MG63 (cell line): ENCODE data around the gene WNT9B. TPM values are rescaled to one million over a fixed set of nuclear protein-coding genes. Genes with fewer than 3 reads are reported as not detected.

Experiments
- DNase-seq: peaks from one replicate; pipeline ENCODE4 v3.0.0-alpha.2; 2020
- H3K27me3 ChIP-seq: fragments of 250-450 bp; sonication (Bioruptor Pico); 2 replicates; pipeline ENCODE4 v1.5.1; 2020; ENCODE audit warnings: mild to moderate bottlenecking, moderate library complexity
- H3K36me3 ChIP-seq: fragments of 250-450 bp; sonication (Bioruptor Pico); 2 replicates; pipeline ENCODE4 v1.5.1; 2020; ENCODE audit warnings: mild to moderate bottlenecking, moderate library complexity
- H3K4me3 ChIP-seq: fragments of 250-450 bp; sonication (Bioruptor Pico); 2 replicates; pipeline ENCODE4 v1.5.1; 2020; ENCODE audit warnings: mild to moderate bottlenecking, moderate library complexity
- H3K9me3 ChIP-seq: fragments of 250-450 bp; sonication (Bioruptor Pico); 2 replicates; pipeline ENCODE4 v1.5.1; 2020; ENCODE audit warnings: mild to moderate bottlenecking, moderate library complexity
- total RNA-seq: library from RNA; depleted of rRNA; stranded (reverse); fragments of >200 nt; shearing (Covaris generic); gene quantifications from 2 replicates; pipeline ENCODE4 v1.2.3, GENCODE V29; 2014; ENCODE audit warnings: low replicate concordance

The WNT9B gene
- total RNA-seq, 1 experiment from 2014 or later = not detected

- Histone ChIP-seq H3K9me3 (no peaks in the 10 kb centered on the region), H3K36me3 (no peaks in the 10 kb centered on the region), H3K27me3 (peaks cover 15% of the 10 kb centered on the region), H3K4me3 (no peak overlapping the region)
- DNase-seq = no peak
Measured at GRCh38 chr17:46884552-46884951, 33.2 kb downstream of the WNT9B start.

- Histone ChIP-seq H3K4me3 (no peak overlapping the region), H3K27me3 (peaks cover 15% of the 10 kb centered on the region)
Measured at GRCh38 chr17:46885415-46886309, 34.3 kb downstream of the WNT9B start.

GRCh38 chr17:46886310-46886663, 34.9 kb downstream of the WNT9B start:
- Histone ChIP-seq H3K27me3 (peaks cover 15% of the 10 kb centered on the region), H3K9me3 (no peaks in the 10 kb centered on the region), H3K4me3 (no peak overlapping the region), H3K36me3 (no peaks in the 10 kb centered on the region)
- DNase-seq = no peak

More at GRCh38 chr17:46885415-46886309, 34.3 kb downstream of the WNT9B start:
- H3K36me3 ChIP-seq = no peaks in the 10 kb centered on the region
- no peak for DNase-seq
- H3K9me3 ChIP-seq = no peaks in the 10 kb centered on the region

GRCh38 chr17:46887717-46888116, 36.3 kb downstream of the WNT9B start:
- Histone ChIP-seq H3K4me3 (no peak overlapping the region), H3K27me3 (peaks cover 15% of the 10 kb centered on the region), H3K36me3 (no peaks in the 10 kb centered on the region), H3K9me3 (no peaks in the 10 kb centered on the region)
- DNase-seq = no peak

GRCh38 chr17:46888727-46889126, 37.3 kb downstream of the WNT9B start:
- no peak overlapping the region for H3K4me3 ChIP-seq
- no peaks in the 10 kb centered on the region for H3K9me3 ChIP-seq
- no peaks in the 10 kb centered on the region for H3K36me3 ChIP-seq
- DNase-seq = no peak
- H3K27me3 ChIP-seq = peaks cover 19% of the 10 kb centered on the region

GRCh38 chr17:46889519-46889918, 38.1 kb downstream of the WNT9B start:
- Histone ChIP-seq H3K9me3 (no peaks in the 10 kb centered on the region), H3K27me3 (peaks cover 19% of the 10 kb centered on the region), H3K36me3 (no peaks in the 10 kb centered on the region), H3K4me3 (no peak overlapping the region)
- DNase-seq = no peak

GRCh38 chr17:46889992-46890564, 38.7 kb downstream of the WNT9B start:
- no peaks in the 10 kb centered on the region for H3K36me3 ChIP-seq
- no peak for DNase-seq
- no peaks in the 10 kb centered on the region for H3K9me3 ChIP-seq
- peaks cover 19% of the 10 kb centered on the region for H3K27me3 ChIP-seq
- no peak overlapping the region for H3K4me3 ChIP-seq

GRCh38 chr17:46890638-46891037, 39.3 kb downstream of the WNT9B start:
- peaks cover 19% of the 10 kb centered on the region for H3K27me3 ChIP-seq
- DNase-seq = no peak
- H3K4me3 ChIP-seq = no peak overlapping the region
- no peaks in the 10 kb centered on the region for H3K36me3 ChIP-seq
- H3K9me3 ChIP-seq = no peaks in the 10 kb centered on the region

- no peak overlapping the region for H3K4me3 ChIP-seq
- H3K27me3 ChIP-seq = peaks cover 7% of the 10 kb centered on the region; the same call in 1 of the 2 replicates
- DNase-seq = no peak
- H3K9me3 ChIP-seq = no peaks in the 10 kb centered on the region
- no peaks in the 10 kb centered on the region for H3K36me3 ChIP-seq
Measured at GRCh38 chr17:46892192-46892703, 40.9 kb downstream of the WNT9B start.

- peaks cover 7% of the 10 kb centered on the region; the same call in 1 of the 2 replicates for H3K27me3 ChIP-seq
- DNase-seq = no peak
- H3K9me3 ChIP-seq = no peaks in the 10 kb centered on the region
Measured at GRCh38 chr17:46894024-46894423, 42.6 kb downstream of the WNT9B start.

GRCh38 chr17:46894476-46895151, 43.2 kb downstream of the WNT9B start:
- DNase-seq = no peak
- H3K9me3 ChIP-seq = no peaks in the 10 kb centered on the region
- peaks cover 4% of the 10 kb centered on the region; the same call in 1 of the 2 replicates for H3K27me3 ChIP-seq
- H3K36me3 ChIP-seq = no peaks in the 10 kb centered on the region
- no peak overlapping the region for H3K4me3 ChIP-seq

More at GRCh38 chr17:46894024-46894423, 42.6 kb downstream of the WNT9B start:
- Histone ChIP-seq H3K4me3 (no peak overlapping the region), H3K36me3 (no peaks in the 10 kb centered on the region)

- Histone ChIP-seq H3K27me3 (peaks cover 4% of the 10 kb centered on the region; the same call in 1 of the 2 replicates), H3K9me3 (no peaks in the 10 kb centered on the region), H3K4me3 (no peak overlapping the region), H3K36me3 (no peaks in the 10 kb centered on the region)
- no peak for DNase-seq
Measured at GRCh38 chr17:46895171-46895570, 43.8 kb downstream of the WNT9B start.

- no peaks in the 10 kb centered on the region for H3K36me3 ChIP-seq
- H3K27me3 ChIP-seq = peaks cover 9% of the 10 kb centered on the region
- no peak for DNase-seq
- H3K4me3 ChIP-seq = no peak overlapping the region
- H3K9me3 ChIP-seq = no peaks in the 10 kb centered on the region
Measured at GRCh38 chr17:46896991-46897390, 45.6 kb downstream of the WNT9B start.

- H3K27me3 ChIP-seq = peaks cover 5% of the 10 kb centered on the region
- no peak for DNase-seq
- no peak overlapping the region for H3K4me3 ChIP-seq
- no peaks in the 10 kb centered on the region for H3K9me3 ChIP-seq
- H3K36me3 ChIP-seq = no peaks in the 10 kb centered on the region
Measured at GRCh38 chr17:46898364-46898763, 47.0 kb downstream of the WNT9B start.

- no peak for DNase-seq
- Histone ChIP-seq H3K36me3 (no peaks in the 10 kb centered on the region), H3K27me3 (peaks cover 5% of the 10 kb centered on the region), H3K9me3 (no peaks in the 10 kb centered on the region), H3K4me3 (no peak overlapping the region)
Measured at GRCh38 chr17:46898860-46899259, 47.5 kb downstream of the WNT9B start.

- DNase-seq = no peak
- no peak overlapping the region for H3K4me3 ChIP-seq
Measured at GRCh38 chr17:46901291-46901690, 49.9 kb downstream of the WNT9B start.

More at GRCh38 chr17:46901291-46901690, 49.9 kb downstream of the WNT9B start:
- no peaks in the 10 kb centered on the region for H3K36me3 ChIP-seq
- no peaks in the 10 kb centered on the region for H3K9me3 ChIP-seq
- peaks cover 5% of the 10 kb centered on the region for H3K27me3 ChIP-seq
